Measurements from ENCODE around the gene RFC3. TPM values are rescaled to one million over a fixed set of nuclear protein-coding genes. Genes with fewer than 3 reads are reported as not detected.

The RFC3 gene
- total RNA-seq, 1 donor from 2014 or later: 7.4 TPM

DNA sequence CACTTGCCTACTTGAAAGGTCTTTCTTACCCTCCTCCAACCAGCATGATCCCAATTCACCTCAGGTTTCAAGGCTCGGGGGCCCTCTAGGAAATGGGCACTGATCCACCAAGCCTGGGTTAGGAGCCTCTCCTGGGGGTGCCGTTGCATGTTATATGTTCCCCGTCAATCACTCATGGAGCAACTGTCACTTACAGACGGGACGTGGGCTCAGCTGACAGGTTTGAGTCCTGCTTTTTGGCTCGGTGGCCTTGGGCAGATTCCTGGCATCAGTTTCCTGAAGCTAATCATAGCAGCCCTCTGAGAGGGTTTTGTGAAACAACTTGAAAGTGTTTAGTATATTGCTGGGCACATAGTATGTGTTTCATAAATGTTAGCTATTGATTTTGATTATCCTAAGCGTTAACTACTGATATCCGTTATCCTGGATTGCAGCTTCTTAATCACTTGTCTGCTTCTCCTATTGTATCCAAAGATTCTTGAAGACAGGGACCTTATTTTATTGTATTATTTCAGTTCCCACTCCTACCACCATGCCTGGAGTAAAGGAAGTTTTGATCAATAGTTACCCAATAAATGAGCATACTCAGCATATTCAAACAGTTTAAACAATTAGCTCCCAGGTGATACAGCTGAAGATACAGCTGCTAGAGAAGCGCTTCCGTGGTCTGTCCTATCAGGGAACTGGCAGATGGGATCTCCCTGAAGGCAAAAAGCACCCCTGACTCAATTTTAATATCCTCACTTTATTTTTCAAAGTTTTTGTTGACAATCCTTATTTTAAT lies 57.9 kb downstream of the RFC3 start:
- H3K27me3 ChIP-seq (ENCODE audit: control insufficient read depth, insufficient read depth, low read length): no peaks in the 10 kb centered on the region
- no peaks in the 10 kb centered on the region for H3K36me3 ChIP-seq (ENCODE audit: control insufficient read depth, insufficient read depth, low read length)
- TF ChIP-seq, protein P1, sequence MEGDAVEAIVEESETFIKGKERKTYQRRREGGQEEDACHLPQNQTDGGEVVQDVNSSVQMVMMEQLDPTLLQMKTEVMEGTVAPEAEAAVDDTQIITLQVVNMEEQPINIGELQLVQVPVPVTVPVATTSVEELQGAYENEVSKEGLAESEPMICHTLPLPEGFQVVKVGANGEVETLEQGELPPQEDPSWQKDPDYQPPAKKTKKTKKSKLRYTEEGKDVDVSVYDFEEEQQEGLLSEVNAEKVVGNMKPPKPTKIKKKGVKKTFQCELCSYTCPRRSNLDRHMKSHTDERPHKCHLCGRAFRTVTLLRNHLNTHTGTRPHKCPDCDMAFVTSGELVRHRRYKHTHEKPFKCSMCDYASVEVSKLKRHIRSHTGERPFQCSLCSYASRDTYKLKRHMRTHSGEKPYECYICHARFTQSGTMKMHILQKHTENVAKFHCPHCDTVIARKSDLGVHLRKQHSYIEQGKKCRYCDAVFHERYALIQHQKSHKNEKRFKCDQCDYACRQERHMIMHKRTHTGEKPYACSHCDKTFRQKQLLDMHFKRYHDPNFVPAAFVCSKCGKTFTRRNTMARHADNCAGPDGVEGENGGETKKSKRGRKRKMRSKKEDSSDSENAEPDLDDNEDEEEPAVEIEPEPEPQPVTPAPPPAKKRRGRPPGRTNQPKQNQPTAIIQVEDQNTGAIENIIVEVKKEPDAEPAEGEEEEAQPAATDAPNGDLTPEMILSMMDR (IDR thresholded peaks at IDR 0.05; ENCODE audit: insufficient read depth, low read length, poor library complexity, severe bottlenecking): no peak
- no peak overlapping the region for H3K4me3 ChIP-seq (ENCODE audit: low read depth, low read length)
- no peak for DNase-seq (ENCODE audit: low read depth)

DNA sequence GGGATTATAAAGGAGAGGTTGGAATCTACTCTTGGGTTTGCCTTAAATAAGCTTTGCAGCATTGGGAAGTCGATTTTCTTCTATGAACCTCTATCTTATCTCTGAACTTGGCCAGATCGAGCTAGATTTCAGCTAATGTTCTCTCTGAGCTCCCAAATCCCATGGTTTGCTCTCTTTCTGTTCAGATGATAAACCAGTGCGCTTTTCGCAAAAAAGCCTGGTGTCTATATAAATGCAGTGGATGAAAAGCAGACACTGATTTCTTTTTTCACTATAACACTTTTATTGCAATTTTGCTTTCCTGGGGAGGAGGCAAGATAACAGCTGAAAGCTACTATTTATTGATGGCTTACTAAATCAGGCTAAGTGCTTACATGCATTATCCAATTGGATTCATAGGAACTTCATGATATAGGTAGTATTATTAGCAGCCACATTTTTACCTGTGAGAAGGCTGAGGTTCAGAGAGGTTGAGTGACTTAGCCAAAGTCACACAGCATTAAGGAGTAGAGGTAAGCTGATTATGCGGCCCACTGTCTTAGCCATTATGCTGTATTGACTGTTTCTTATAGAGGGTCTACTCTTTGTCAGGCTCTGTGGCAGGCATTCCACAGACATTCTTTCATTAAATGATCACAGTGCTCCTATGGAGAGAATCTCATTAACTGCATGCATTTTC lies 58.9 kb downstream of the RFC3 start:
- Histone ChIP-seq H3K27me3 (ENCODE audit: control insufficient read depth, insufficient read depth, low read length) (no peaks in the 10 kb centered on the region), H3K4me3 (ENCODE audit: low read depth, low read length) (no peak overlapping the region), H3K36me3 (ENCODE audit: control insufficient read depth, insufficient read depth, low read length) (no peaks in the 10 kb centered on the region)
- no peak for DNase-seq (ENCODE audit: low read depth)
- TF ChIP-seq, protein P1 (IDR thresholded peaks at IDR 0.05; ENCODE audit: insufficient read depth, low read length, poor library complexity, severe bottlenecking): no peak

DNA sequence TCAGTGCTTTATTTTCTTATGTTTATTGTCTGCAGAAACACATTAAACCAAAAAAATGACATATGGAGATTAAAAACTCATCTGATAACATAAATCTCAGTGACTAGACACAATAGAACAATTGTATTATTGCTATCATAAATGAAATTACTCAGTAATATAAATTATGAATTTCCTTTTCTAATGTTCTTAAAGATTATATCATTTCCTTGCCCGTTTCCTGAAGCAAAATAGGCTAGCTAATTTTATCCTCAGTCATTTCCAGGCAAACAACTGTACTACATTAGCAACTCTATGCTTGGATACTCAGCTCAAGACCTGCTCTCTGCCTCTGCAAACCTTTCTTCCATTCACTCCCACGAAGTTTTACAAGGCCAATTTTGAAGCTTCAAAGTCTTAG lies 61.2 kb downstream of the RFC3 start:
- TF ChIP-seq, protein P1 (IDR thresholded peaks at IDR 0.05; ENCODE audit: insufficient read depth, low read length, poor library complexity, severe bottlenecking): no peak
- no peak overlapping the region for H3K4me3 ChIP-seq (ENCODE audit: low read depth, low read length)
- DNase-seq (ENCODE audit: low read depth): no peak
- H3K27me3 ChIP-seq (ENCODE audit: control insufficient read depth, insufficient read depth, low read length): no peaks in the 10 kb centered on the region
- no peaks in the 10 kb centered on the region for H3K36me3 ChIP-seq (ENCODE audit: control insufficient read depth, insufficient read depth, low read length)

DNA sequence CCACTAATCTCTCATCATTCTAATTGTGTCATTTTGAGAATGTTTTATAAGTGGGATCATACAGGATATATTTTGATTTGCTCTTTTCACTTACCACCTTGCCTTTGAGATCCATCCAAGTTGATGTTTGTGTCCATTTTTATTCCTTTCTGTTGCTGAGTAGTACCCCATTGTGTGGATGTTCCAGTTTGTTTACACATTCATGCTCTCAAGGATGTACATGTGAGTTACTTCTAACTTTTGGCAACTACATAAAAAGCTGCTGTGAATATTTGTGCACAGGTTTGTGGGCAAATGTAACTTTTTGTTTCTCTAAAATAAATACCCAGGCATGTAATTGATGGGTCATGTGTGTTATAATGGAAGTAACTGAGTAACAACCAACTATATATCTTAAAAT lies 64.9 kb downstream of the RFC3 start:
- no peak for DNase-seq (ENCODE audit: low read depth)
- H3K4me3 ChIP-seq (ENCODE audit: low read depth, low read length): no peak overlapping the region
- H3K36me3 ChIP-seq (ENCODE audit: control insufficient read depth, insufficient read depth, low read length): no peaks in the 10 kb centered on the region
- H3K27me3 ChIP-seq (ENCODE audit: control insufficient read depth, insufficient read depth, low read length): no peaks in the 10 kb centered on the region
- TF ChIP-seq, protein P1 (IDR thresholded peaks at IDR 0.05; ENCODE audit: insufficient read depth, low read length, poor library complexity, severe bottlenecking): no peak

DNA sequence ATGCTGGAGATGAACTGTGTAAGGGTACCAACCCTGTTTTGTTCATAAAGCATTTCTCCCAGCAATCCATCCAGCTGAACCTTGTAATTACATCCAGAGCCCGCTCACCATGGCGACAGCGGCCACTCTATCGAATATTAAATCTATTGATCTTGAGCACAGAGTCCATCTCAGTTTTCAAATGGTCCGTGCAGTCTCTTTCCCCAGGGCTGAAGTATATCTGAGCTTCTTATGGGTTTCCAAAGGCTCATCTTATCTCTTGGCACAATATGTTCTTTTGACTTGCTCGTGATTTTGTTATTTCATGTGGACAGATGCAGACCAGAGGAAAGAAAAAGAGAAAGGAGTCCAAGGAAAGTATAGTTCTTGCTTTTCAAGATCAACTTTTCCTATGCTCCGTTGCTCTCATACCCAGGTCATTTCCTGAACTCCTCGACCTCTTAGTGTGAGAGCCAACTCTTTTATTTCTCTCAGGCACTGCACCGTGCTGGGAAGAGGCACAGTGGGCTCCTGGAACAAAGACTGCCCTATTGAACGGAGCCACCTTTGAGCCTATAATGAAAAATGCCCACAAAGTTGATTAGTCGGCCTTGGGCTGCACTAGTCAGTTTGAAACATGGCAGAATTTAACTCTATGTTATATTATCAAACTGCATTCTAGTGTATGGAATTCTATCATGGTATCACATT lies 66.7 kb downstream of the RFC3 start:
- no peaks in the 10 kb centered on the region for H3K27me3 ChIP-seq (ENCODE audit: control insufficient read depth, insufficient read depth, low read length)
- TF ChIP-seq, protein P1 (IDR thresholded peaks at IDR 0.05; ENCODE audit: insufficient read depth, low read length, poor library complexity, severe bottlenecking): no peak
- no peaks in the 10 kb centered on the region for H3K36me3 ChIP-seq (ENCODE audit: control insufficient read depth, insufficient read depth, low read length)
- no peak for DNase-seq (ENCODE audit: low read depth)
- no peak overlapping the region for H3K4me3 ChIP-seq (ENCODE audit: low read depth, low read length)
